ENCODE data around the gene TAF1. TPM values are rescaled to one million over a fixed set of nuclear protein-coding genes. Genes with fewer than 3 reads are reported as not detected.
"Not testable (repeated sequence)": the region's sequence is repeated elsewhere in the genome, so short reads cannot be mapped to it uniquely, and the experiment has no call there.

The TAF1 gene
- total RNA-seq, 6 donors from 2014 or later = 29.3 to 307 (median 55.3) TPM

DNA sequence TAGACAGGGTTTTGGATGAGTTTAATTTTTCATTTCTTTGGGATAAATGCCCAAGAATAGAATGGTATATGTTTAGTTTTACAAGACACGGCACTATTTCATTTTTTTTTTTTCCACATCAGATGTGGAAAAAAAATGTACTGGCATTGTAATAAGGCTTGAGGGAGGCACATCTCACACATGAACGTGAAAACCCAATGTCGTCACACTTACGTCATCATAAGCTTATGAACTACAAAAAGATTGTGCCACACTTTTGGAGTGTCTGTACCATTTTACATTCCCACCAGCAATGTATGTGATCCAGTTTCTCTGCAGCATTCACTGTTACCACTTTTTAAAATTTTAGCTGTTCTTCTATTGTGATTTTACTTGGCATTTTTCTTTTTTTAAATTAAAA, 74.2 kb downstream of the TAF1 start:
- peaks cover 0 to 17% (median 3%) of the 10 kb centered on the region in 4 donors for H3K36me3 ChIP-seq
- H3K27ac ChIP-seq = no peak overlapping the region
- ATAC-seq (ENCODE audit: low FRiP score in 2 of 2) = no peak
- no peak for TF ChIP-seq EP300 (IDR thresholded peaks at IDR 0.05)
- no peak for TF ChIP-seq POLR2AphosphoS5 (IDR thresholded peaks at IDR 0.05)
- TF ChIP-seq, protein P1, sequence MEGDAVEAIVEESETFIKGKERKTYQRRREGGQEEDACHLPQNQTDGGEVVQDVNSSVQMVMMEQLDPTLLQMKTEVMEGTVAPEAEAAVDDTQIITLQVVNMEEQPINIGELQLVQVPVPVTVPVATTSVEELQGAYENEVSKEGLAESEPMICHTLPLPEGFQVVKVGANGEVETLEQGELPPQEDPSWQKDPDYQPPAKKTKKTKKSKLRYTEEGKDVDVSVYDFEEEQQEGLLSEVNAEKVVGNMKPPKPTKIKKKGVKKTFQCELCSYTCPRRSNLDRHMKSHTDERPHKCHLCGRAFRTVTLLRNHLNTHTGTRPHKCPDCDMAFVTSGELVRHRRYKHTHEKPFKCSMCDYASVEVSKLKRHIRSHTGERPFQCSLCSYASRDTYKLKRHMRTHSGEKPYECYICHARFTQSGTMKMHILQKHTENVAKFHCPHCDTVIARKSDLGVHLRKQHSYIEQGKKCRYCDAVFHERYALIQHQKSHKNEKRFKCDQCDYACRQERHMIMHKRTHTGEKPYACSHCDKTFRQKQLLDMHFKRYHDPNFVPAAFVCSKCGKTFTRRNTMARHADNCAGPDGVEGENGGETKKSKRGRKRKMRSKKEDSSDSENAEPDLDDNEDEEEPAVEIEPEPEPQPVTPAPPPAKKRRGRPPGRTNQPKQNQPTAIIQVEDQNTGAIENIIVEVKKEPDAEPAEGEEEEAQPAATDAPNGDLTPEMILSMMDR (IDR thresholded peaks at IDR 0.05) = no peak
- no peak for TF ChIP-seq POLR2A (IDR thresholded peaks at IDR 0.05)
- no peaks in the 10 kb centered on the region for H3K4me1 ChIP-seq
- H3K9me3 ChIP-seq = no peaks in the 10 kb centered on the region
- H3K27me3 ChIP-seq = no peaks in the 10 kb centered on the region
- H3K4me3 ChIP-seq = no peak overlapping the region
- DNase-seq = no peak
- WGBS, 2 donors = 82 to 84% methylated on average over 4 of the region's 4 CpGs

GRCh38 chrX:71441809-71442208, 75.7 kb downstream of the TAF1 start:
- not testable (repeated sequence) for DNase-seq; H3K9me3 ChIP-seq; H3K4me3 ChIP-seq; H3K27ac ChIP-seq; H3K4me1 ChIP-seq; H3K27me3 ChIP-seq; ATAC-seq (ENCODE audit: low FRiP score in 2 of 2)
- 91 to 95% methylated on average over 2 of the region's 2 CpGs for WGBS, 2 donors
- peaks cover 0 to 23% (median 3%) of the 10 kb centered on the region in 4 donors for H3K36me3 ChIP-seq

DNA sequence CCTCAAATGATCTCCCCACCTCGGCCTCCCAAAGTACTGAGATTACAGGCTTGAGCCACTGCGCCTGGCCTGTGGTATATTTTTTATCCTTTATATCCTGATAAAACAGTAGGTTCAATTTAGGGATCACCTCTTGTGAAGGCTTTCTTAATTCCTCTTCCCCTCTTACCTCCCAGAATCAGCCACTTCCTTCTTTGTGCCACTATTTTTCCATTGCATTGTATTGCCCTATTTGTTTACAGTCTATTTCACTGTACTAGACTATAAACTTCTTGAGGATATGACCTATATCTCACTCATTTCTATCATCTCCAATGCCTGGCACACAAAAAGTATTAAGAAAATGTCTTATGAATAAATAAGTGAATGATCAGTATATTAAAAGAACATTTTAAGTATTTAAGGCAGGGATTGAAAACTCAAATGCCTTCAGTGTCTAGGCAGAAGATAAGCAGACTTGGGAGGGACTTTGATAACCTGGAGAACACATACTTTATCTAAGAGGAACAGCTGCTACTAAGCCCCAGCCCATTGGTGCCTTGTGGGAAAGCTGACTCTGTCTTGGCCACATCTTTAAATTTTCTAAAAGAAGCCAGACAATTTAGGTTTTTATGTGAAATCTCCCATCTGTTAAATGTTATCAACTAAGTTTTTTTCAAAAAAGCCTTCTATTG, 84.4 kb downstream of the TAF1 start:
- Histone ChIP-seq H3K36me3 (peaks cover 0 to 28% (median 4%) of the 10 kb centered on the region in 4 donors), H3K27ac (no peak overlapping the region), H3K4me1 (no peaks in the 10 kb centered on the region), H3K9me3 (no peaks in the 10 kb centered on the region), H3K4me3 (no peak overlapping the region), H3K27me3 (no peaks in the 10 kb centered on the region)
- ATAC-seq (ENCODE audit: low FRiP score in 2 of 2) (no peak), DNase-seq (no peak)
- TF ChIP-seq POLR2A (IDR thresholded peaks at IDR 0.05) = no peak
- TF ChIP-seq, protein P1 (IDR thresholded peaks at IDR 0.05) = no peak
- TF ChIP-seq POLR2AphosphoS5 (IDR thresholded peaks at IDR 0.05) = no peak
- no peak for TF ChIP-seq EP300 (IDR thresholded peaks at IDR 0.05)
- WGBS, 2 donors = 83 to 92% methylated on average over 2 of the region's 2 CpGs

DNA sequence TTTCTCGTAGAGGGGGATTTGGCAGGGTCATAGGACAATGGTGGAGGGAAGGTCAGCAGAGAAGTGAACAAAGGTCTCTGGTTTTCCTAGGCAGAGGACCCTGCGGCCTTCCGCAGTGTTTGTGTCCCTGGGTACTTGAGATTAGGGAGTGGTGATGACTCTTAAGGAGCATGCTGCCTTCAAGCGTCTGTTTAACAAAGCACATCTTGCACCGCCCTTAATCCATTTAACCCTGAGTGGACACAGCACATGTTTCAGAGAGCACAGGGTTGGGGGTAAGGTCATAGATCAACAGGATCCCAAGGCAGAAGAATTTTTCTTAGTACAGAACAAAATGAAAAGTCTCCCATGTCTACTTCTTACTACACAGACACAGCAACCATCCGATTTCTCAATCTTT, 85.4 kb downstream of the TAF1 start:
- H3K36me3 ChIP-seq = peaks cover 0 to 32% (median 8%) of the 10 kb centered on the region in 4 donors
- H3K27ac ChIP-seq; H3K9me3 ChIP-seq; H3K27me3 ChIP-seq; DNase-seq; H3K4me1 ChIP-seq; H3K4me3 ChIP-seq; ATAC-seq (ENCODE audit: low FRiP score in 2 of 2): not testable (repeated sequence)
- 71 to 82% methylated on average over 3 to 5 of the region's 6 CpGs for WGBS, 2 donors

- no peak for ATAC-seq (ENCODE audit: low FRiP score in 2 of 2)
- H3K4me3 ChIP-seq = no peak overlapping the region
- peaks cover 0 to 43% (median 14%) of the 10 kb centered on the region in 4 donors for H3K36me3 ChIP-seq
- no peak overlapping the region for H3K27ac ChIP-seq
- no peaks in the 10 kb centered on the region for H3K27me3 ChIP-seq
- 98 to 100% methylated on average over 2 to 4 of the region's 4 CpGs for WGBS, 2 donors
- H3K4me1 ChIP-seq = no peaks in the 10 kb centered on the region
- no peak for DNase-seq
- TF ChIP-seq POLR2A (IDR thresholded peaks at IDR 0.05) = no peak
- TF ChIP-seq POLR2AphosphoS5 (IDR thresholded peaks at IDR 0.05) = no peak
- no peak for TF ChIP-seq EP300 (IDR thresholded peaks at IDR 0.05)
- no peaks in the 10 kb centered on the region for H3K9me3 ChIP-seq
These were observed 86.9 kb downstream of the TAF1 start for GRCh38 chrX:71453056-71453455.

DNA sequence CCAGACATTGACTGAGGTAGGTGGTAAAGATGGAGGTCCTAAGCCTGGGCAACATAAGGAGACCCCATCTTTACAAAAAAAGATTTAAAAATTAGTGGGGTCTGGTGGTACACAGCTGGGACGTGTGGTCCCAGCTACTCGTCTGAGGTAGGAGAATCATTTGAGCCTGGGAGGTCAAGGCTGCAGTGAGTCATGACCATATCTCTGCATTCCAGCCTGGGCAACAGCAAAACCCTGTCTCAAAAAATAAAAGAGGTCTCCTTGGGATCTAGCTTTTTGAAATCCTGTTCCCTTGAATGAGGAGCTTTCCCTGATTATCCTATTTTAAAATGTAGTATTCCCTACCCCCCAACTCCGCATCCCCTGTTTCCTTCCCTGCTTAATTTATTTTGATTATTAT, 88.1 kb downstream of the TAF1 start:
- no peaks in the 10 kb centered on the region for H3K4me1 ChIP-seq
- DNase-seq (no peak), ATAC-seq (ENCODE audit: low FRiP score in 2 of 2) (no peak)
- TF ChIP-seq, protein P1 (IDR thresholded peaks at IDR 0.05) = no peak
- TF ChIP-seq POLR2AphosphoS5 (IDR thresholded peaks at IDR 0.05) (no peak), EP300 (IDR thresholded peaks at IDR 0.05) (no peak), POLR2A (IDR thresholded peaks at IDR 0.05) (no peak)
- peaks cover 0 to 53% (median 18%) of the 10 kb centered on the region in 4 donors for H3K36me3 ChIP-seq
- no peaks in the 10 kb centered on the region for H3K27me3 ChIP-seq
- no peaks in the 10 kb centered on the region for H3K9me3 ChIP-seq
- no peak overlapping the region for H3K27ac ChIP-seq
- 91 to 92% methylated on average over 3 of the region's 3 CpGs for WGBS, 2 donors
- no peak overlapping the region for H3K4me3 ChIP-seq
